HG03439 (cell line): ENCODE results near the gene GNB5.

Source experiments
- ATAC-seq: cut with Tn5 transposase; IDR thresholded peaks from one replicate; pipeline ENCODE4 v1.9.1; 2021; ENCODE audit warnings: mild to moderate bottlenecking, moderate library complexity; ENCODE audit not compliant: unreplicated experiment

Gene GNB5

DNA sequence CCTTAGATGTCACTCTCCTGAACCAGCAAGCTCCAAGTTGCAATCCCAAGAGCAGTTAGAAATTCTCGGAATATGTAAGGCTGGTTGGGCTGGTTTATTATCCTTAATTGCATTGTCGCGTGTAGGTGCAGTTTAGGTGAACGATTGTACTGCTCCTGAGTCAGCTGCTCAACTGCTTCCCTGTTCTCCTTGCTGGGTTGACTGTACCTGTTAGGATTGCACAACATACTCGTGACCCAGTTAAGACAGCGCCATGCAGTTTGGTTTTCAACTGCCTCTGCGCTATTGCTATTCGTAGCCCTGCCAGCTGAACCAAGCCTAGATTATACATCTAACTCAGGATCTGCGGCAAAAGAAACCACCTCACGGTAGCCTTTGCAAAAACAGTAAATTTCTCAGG is 119.6 kb downstream of the GNB5 start:
- ATAC-seq, result no peak

DNA sequence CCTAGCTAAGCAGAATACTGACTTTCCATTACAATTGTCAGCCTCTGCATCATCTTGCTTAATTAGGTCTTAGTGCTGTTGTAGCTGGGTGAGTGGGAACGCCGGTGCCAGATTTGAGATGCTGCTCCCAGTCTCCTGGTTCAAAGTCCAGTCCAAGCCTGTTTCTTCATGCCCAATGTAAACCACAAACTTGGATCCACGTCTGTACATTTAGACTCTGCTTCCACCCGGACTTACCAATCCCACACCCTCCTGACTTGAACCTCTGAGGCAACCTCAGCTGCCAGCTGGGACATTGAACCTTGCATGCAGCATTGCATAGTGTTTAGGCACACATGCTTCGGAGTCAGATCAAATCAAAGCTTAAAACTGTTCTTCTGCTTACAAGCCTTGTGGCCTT is 121.6 kb downstream of the GNB5 start:
- no peak for ATAC-seq

DNA sequence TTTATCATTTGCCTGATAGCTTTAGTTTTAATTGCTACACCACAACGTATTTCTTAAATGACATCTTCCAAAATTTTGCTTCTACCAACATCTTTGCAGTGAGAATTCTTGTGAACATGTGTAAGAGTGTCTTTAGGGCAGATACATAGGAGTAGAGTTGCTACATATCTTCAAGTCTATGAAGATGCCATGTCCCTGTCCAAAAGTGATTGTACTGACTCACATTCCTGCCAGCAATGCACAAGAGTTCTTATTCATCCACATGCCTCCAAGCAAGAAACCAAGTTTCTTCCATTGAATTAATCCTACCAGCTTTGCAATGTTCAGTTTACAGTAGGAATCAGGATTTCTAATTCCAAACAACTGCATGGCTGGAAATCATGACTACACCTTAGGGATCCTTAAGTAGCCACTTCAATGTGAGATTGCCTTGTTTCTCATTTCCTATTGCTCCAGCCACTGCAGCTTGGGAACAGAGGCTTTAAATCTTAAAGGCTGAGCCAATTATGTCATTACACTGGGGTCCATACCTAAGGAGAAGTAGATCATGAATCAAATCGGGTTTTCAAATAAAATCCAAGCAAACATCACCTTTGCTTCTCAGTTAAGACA is 123.1 kb downstream of the GNB5 start:
- no peak for ATAC-seq

DNA sequence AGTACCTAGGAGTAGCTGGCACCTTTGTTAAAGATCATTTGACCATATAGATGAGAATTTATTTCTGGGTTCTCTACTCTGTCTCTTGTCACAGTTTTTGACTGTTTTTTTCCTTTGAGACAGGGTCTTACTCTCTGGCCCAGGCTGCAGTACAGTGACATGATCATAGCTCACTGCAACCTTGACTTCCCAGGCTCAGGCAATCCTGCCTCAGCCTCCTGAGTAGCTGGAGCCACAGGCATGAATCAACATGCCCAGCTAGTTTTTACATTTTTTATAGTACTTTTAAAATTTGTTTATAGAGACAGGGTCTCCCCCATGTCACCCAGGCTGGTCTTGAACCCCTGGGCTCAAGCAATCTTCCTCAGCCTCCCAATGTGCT is 123.7 kb downstream of the GNB5 start:
- ATAC-seq, result no peak

DNA sequence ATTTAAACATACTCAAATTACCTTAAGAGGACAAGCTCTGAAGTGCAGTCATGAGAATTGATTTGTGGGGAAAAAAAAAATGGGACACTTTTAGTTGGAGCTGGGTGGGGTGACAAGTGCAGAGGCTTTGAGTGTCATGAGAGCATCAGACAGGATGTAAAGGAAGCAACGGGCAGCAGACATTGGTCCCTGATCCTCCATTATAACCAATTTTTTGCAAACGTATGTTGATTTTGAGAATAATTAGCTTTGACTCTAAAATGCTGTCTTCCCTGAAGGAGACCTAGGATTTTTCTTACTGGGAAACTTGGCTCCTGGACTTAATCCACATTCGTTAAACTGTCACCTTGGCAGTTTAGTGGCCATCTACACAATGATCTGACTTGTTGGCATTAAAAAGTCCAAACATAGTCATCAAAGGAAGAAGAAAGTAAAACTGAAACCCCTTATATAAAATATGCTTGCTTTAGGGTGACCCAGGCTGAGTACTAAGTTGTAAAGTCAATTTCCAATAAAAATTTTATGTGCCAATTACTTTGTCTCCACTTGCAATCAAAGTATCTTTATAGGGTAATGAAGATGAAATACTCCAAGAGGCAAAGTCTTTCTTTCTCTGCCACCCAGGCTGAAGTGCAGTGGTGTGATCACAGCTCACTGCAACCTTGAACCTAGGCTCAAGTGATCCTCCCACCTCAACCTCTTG is 124.2 kb downstream of the GNB5 start:
- no peak for ATAC-seq
